DMS153 treated with DMSO at 0.1 percent for 48 hours (cell line): ENCODE data around the gene CFAP68.
A peak's percentile ranks its signal among the peaks of the same experiment; 100 is the strongest.

Experiments
- DNase-seq: peaks from one replicate; lab custom pipeline; 2025; ENCODE audit not compliant: unreplicated experiment; lab: John Stamatoyannopoulos, UW

CFAP68 gene, protein sequence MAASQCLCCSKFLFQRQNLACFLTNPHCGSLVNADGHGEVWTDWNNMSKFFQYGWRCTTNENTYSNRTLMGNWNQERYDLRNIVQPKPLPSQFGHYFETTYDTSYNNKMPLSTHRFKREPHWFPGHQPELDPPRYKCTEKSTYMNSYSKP

DNA sequence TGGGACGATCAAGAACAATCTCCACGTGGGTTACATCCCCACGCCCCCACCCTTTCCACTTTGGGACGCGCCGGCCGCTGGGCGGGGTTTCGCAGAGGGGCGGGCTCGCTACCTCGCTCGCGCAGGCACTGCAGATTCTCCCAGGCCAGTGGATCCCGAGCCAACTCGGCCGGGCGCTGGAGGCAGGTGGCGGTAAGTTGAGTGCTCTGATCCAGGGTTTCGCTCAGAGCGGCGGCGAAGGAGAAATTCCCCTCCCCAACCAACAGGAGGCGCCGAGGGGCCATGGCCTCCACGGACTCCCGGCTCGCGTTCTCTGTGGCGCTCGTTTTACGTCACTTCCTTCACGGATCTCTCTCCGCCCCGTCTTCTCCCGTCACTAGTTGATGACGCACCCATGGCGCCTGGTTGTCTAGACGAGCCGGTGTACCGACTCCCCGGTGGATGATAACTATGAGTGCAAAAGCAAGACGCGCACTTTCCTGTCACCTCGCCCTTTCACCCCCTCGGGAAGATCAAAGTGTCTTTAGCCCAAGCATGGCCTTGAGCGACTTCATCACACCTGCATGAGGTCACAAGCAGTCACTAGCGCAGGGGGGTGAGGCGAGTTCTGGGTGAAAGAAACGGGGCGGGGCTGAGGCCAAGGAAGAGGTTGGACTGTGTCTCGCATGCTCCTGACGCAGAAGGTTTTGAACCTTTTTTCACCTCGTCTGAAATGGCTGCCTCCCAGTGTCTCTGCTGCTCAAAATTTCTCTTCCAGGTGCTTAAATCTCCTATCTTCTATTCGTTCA lies at the start of gene CFAP68, which contains the start of gene FDXACB1:
Gene CFAP68, plus strand, starts transcription at position 693 of the 788 bp plus-strand sequence. Its CDS starts 20 bp downstream, at position 713.
Gene FDXACB1, minus strand, starts transcription at position 317 of the 788 bp plus-strand sequence. Its CDS starts 33 bp downstream, at position 284.
- DNase-seq: peak; percentile 97

DNA sequence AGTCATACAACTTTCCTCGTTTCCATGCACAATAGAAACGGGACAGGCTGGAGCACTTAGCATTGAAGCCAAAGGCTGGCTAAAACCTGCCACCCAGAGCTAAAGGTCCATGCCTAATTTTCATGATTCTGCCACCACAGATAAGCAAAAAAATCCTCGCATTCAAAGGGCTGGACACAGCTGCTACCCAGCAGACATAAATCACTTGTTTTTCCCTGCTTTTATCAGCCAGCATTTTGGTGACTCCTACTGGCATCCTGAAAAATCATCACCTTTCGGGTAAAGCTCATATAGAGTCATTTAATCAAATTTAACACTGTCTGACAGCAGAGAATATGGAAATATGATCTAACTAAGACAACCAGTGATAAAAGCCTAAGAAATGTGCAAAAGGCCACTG lies 45.8 kb upstream of the CFAP68 start:
- DNase-seq: no peak

DNA sequence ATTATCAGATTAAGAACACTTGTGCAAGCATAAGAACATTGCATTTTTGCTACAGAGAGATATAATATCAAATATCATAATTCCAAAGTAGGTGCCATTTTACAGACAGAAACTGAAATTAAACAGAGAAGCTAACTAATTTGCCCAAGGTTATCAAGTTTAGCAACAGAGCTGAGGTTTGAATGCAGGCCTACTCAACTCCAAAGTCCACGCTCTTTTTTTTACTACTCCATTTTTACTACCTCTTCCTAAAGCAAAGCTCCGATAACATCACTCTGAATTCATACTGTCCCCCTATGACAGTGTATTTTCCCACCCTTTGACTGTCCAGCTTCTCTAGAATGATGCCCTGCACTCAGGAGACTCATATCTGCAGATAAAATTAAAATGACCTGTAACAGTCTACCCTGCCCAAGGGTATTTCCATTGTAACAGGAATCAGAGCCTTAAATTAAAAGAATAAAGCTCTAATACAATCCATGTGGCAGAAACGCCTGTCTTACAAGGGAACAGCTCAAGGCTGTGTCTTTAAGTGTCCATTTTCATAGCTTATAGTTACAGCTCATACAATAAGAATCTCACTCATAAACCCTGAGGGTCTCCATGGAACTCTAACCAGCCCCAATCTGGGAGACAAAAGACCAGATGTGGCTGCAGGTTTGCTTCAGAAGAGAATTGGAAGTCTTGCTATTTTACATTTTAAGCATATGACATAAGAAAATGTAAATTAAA lies 44.7 kb upstream of the CFAP68 start:
- no peak for DNase-seq

DNA sequence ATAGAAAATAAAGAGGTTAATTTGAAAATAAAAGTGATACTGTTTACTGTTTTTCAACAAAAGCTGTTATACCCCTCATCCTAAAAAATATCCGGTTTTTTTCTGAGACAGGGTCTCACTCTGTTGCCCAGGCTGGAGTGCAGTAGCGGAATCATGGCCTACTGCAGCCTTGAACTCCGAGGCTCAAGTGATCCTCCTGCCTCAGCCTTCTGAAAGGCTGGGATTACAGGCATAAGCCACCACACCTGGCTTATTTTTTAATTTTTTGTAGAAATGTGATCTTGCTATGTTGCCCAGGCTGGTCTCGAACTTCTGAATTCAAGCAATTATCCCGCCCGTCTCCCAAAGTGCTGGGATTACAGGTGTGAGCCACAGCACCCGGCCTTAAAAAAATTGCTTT lies 43.7 kb upstream of the CFAP68 start:
- DNase-seq: no peak

DNA sequence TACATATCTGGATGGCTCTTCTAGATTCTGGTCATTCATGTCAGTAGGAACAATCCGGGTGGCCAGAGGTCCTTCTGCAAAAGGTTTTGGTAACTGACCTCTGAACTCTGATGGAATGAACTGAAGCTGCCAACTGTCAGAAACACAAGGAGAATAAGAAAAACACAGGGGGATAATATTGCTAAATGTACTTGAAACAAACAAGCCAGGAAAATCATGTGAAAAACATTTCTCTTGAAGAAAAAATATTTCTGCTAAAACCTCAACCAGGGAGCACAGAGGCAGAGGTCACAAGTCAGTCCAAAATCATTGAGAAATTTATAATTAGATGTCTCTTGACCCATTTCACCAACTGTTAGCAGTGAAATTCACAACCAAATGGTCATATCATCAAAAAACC lies 43.2 kb upstream of the CFAP68 start:
- DNase-seq: no peak

DNA sequence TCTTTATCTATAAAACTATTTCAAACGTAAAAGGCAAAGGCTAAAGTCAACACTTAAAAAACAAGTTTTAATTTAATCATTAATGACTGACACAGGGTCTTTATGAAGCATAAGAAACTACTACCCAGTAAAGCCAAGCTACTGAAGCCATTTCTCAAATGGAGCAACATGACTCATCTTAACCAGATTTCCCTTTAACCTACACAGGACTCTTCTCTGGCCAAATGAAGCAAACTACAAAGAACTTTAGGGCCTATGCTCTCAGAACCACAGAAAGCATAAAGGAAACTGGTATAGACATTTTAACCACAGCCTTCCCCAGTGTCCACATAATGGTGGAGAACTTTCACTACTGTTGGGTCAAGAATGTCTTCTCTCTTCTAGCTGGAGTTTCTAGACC lies 42.6 kb upstream of the CFAP68 start:
- no peak for DNase-seq

DNA sequence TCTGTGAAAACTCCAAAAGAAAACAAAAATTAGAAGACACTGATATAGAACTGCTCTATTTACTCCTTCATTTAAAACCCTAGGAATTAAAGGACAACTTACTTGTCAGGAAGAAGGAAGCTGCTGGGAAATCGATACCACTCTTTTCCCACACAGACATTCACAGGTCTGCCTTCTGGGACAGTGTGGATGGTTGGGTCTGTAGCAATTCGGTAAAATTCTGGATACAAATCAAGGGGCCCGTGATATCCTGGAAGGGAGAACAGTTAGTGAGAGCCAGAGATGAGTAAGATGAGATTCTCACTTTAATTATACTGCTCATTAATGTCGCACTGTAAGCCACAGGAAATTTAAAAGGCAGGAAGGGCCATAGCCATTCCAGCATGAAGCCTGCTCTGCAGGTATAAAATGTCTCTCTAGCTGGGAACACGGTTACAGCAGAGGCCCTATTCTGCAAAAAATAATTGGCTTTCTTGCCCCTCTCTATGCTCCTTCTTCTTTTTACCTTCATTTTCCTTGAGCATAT lies 41.9 kb upstream of the CFAP68 start:
- DNase-seq: no peak

DNA sequence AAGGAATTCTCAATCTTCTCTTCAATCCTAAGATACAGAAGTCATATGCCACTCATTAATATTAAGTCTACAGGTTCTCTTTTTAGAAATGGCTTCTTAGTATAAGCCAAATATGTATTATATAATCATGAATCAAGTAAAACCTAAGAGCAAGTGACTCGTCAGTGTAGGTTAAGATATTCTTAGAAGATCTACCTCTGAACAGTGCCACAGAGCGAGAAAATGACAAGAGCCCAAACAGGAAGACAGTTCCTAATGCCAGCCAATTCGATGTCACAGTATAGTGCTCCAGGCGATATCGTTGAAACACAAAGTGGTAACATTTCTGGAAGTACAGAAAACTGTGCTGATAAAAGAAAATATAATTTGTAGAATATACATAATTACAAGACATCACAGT lies 41.3 kb upstream of the CFAP68 start:
- DNase-seq: no peak

DNA sequence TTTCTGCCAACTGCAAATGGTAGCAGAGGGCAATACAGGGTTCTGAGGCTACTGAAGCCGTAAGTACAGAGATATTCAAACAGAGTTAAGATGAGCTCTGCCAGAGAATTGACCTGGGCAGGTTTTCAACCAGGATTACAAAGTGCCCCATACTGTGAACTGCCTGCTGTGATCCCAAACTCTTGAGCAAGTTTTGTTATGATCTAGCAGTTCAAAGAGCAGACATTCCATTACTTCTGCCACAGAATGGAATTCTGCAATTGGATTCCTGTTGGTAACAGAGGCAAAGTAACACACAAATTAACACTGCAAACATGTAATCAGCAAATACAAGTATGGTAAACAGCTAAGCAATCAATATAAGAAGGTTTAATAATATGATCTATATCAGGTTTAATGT lies 39.2 kb upstream of the CFAP68 start:
- DNase-seq: no peak

DNA sequence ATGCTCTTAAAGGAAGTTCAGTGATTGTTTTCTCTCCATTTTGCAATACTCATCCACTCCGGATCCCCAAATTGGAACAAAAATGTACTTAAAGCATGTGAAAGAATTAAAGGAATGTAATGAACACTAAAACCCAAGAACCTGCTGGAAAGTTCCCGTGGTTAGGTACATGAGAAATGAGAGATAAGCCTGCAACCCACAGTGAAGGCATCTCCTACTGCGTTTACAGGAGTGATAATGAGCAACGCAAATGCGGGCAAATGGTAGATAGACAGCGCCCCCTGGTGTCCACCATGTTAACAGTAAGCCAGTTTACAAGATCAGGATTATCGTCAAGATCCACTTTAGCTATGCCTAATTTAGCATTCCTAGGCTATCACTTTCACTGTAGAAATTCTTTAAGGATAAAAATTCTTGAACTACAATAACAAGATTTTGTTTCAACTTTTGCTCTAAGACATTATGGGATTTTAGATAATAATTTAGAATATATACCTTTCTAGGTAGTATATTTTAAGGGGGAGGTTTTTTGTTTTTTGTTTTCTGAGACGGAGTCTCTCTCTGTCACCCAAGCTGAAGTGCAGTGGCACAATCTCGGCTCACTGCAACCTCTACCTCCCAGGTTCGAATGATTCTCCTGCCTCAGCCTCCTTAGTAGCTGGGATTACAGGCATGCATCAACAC lies 37.8 kb upstream of the CFAP68 start:
- peak; percentile 65 for DNase-seq

DNA sequence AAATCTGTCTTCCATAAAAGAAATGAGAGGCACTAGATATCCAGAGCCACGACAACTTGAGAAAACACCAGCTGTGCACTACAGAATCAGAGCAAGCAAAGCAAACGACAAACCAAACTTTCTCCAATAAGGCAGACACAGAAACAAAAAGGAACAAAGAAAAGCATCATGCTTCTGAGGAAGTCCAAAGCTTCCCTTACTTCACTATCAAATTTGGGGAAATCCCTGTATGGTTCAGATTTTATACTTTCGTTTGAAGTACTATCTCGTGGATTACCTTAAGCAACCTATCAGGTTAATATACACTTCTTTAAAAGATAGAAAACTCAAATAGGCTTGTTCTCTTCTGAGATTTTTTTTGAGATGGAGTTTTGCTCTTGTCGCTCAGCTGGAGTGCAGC lies 35.7 kb upstream of the CFAP68 start:
- no peak for DNase-seq

DNA sequence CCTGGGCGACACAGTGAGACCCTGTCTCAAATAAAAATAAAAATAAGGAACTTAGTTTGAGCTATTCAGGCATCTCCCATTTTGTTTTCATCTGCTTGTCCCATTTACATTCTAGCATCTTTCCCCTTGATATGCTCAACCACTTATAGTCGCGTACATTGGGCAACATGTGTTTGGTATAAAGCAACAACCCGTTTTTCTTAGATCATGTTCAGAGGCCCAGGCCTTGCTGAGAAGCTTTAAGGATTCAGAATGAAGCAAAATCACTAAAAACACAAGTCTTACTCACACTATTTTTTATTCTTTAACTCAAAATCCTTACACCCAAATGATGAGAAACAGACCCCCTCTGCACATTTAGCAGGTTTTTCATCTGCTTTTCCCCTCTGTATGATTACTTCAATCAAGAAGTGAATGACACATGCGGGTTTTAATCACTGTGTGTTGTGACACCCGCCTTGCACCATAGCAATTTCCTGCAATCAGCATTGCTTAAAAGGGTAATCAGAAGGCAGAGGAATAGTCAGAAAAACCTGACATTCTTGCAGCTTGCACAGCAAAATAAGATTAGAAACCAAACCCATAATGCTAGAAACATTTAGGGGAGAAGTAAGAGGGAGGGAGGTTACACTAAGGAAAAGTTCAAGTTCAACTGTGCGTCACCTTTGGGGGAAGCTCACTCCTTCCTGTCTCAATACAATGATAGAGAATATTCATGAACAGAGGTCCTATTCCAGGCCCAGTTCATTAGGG lies 33.9 kb upstream of the CFAP68 start:
- DNase-seq: no peak

DNA sequence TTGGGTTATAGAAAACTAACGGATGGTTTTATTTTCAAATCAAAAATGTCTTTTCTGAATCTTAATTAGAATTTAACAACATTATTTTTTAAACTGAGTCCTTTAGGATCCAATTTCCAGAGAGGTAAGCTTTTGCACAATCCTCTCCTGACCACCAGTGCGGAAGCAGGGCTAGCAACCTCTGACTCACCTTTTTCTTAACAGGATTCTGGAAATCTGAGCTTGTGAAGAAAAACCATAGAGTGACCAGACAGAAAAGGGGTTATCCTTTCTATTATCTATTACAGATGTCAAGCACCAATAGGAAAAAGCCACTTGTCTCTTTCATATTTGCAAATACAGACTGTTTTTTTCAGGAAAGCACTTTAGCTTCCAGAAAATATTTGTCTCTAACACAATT lies 33.3 kb upstream of the CFAP68 start:
- no peak for DNase-seq

DNA sequence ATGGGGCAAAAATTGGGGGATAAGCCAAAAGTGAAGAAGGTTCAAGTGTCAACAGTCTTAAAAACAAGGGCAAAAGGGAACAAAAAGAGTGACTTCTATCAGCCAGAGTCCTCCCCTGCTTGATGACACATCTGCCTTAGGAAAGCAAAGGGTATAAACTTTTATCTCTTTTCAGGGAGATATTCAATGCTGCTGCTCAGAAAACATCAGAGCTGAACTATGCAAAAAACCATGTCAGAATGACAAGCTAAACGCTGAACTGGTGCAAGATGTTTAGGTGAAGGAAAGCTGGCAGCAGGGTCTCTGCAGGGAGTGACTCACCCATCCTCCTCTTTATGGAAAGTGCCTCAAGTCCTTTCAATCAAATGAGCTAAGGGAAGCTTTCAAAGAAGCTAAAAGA lies 32.7 kb upstream of the CFAP68 start:
- no peak for DNase-seq

DNA sequence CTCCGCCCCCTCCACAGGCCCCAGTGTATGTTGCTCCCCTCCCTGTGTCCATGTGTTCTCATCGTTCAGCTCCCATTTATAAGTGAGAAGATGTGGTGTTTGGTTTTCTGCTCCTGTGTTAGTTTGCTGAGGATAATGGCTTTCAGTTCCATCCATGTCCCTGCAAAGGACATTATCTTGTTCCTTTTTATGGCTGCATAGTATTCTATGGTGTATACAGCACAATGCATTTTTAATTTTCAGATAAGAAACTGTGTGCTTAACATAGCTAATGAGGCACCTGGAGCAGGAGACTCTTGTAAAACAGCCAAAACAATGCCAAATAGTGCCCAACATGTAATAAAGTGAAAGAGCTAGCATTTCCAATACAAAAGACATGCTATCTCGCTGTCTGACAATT lies 29.7 kb upstream of the CFAP68 start:
- DNase-seq: no peak

DNA sequence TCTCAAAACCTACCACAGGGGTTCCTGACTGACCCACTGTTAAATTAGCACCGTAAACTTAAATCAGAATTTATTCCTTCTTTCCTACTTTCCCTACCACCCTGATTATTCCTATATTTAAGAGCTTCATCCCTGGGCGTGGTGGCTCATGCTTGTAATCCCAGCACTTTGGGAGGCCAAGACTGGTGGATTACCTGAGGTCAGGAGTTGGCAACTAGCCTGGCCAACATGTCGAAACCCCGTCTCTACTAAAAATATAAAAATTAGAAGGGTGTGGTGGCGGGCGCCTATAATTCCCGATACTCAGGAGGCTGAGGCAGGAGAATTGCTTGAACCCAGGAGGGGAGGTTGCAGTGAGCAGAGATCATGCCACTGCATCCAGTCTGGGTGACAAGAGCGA lies 28.3 kb upstream of the CFAP68 start:
- DNase-seq: no peak

DNA sequence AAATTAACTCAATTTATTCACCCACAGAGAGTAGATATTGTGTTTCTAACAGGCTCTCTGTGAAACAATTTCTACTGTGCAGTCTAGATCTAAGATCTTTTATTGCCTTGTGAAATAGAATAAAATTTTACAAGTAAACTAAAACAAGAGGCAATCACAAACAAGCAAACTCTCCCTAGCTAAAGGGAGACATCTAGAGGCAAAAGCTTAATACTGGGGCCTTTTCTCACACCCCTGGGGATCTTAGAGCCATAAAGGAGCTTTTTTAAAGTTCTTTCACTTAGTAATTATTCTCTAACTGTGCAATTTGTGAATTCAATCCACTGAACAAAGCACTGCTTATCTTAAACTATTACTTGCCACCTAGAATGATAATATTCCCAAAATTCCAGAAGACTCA lies 27.7 kb upstream of the CFAP68 start:
- DNase-seq: no peak

DNA sequence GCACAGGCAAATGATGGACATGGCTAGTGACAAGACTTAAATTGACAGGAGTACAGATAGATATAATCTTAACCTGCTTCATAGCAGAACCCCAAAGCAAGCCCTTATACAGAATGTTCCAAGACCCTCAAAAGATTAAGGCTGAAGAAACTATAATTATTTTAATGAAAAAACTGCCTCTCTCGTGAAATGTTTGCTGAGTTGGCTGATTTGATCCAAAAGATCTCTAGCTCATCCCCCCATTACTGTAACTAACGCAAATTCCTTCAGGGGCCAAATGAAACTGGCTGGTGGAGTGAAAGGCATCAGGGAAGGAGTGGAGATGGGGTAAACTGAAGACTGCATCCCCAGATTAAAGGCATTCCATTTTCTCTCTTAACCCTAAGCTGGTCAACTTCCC lies 27.2 kb upstream of the CFAP68 start:
- no peak for DNase-seq

DNA sequence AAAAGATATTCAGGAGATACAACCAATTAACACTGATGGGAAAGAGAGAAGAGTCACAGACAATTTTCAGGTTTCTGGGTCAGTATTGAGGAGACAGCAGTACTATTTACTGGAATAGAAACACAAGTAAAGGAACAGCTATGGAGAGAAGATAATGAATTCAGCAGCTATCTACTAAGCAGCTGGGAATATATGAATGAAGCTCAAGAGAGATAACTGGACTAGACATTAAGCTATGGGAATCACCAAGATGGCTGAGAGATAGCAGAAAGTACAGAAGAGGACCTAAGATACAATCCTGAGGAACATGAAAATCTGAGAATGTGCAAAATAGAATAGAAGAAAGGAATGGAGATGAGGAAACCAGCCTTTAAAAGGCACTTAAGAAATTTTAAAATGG lies 23.8 kb upstream of the CFAP68 start:
- no peak for DNase-seq

DNA sequence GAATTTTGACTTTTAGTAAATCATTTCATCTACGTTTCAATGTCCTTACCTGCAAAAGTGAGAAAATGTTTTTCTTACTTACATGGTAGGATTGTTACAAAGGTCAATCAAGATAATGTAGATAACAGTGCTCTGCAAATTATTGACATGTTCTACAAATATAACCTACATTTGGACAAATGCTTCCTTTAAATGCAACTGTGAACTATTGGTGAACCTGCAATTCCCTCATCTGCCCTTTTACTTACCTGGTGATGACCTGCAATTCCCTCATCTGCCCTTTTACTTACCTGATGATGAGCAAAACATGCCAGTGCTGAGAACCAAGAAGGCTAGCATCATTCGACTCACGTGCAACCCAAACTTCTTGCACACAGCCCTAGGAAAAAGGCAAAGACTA lies 19.1 kb upstream of the CFAP68 start:
- no peak for DNase-seq

DNA sequence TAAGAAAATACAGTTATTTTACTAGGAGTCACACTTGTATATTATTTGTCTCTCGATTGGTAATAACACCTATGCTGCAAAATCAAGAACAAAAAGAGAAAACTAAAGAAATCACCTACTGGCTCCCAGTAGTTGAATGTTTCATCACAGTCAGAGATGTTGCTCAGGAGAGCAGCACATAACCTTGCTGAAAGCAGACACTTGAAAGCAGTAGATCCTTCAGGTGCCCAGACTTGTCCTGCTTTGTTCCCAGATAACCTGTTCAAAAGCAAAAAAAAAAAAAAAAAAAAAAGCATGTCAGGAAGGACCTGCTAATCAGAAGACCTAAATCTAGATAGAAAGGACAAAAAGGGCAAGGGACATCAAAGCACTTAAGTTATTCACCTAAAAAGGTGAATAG lies 9.2 kb upstream of the CFAP68 start:
- DNase-seq: no peak
